Measurements from ENCODE around the gene SLC5A1. TPM values are rescaled to one million over a fixed set of nuclear protein-coding genes. Genes with fewer than 3 reads are reported as not detected.

The SLC5A1 gene
- polyA plus RNA-seq, 2 of the 4 experiments (the other 2 are of a cell fraction), result 0.03 to 0.04 TPM

GRCh38 chr22:32082331-32082730, 39.3 kb downstream of the SLC5A1 start:
- CTCF ChIA-PET, result interaction anchor here (0.7 to 10.9 kb wide), 7 partner anchors 14 to 133 kb away, joined by 3 to 201 read pairs (median 4); no protein-coding TSS in a partner anchor
- peaks cover 23% of the 10 kb centered on the region for H3K4me1 ChIP-seq
- POLR2A ChIA-PET, result no interaction called here
- no peak overlapping the region for H3K4me2 ChIP-seq
- no peak for TF ChIP-seq HMGXB4 (CRISPR knock-in tag; IDR thresholded peaks at IDR 0.05; ENCODE audit: borderline replicate concordance)
- TF ChIP-seq MAX (IDR thresholded peaks at IDR 0.05), result no peak
- TF ChIP-seq, protein P1, sequence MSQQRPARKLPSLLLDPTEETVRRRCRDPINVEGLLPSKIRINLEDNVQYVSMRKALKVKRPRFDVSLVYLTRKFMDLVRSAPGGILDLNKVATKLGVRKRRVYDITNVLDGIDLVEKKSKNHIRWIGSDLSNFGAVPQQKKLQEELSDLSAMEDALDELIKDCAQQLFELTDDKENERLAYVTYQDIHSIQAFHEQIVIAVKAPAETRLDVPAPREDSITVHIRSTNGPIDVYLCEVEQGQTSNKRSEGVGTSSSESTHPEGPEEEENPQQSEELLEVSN (IDR thresholded peaks at IDR 0.05; ENCODE audit: borderline replicate concordance, low read depth), result no peak
- TF ChIP-seq ZFP36 (IDR thresholded peaks at IDR 0.05; ENCODE audit: borderline replicate concordance, partially characterized antibody), result no peak
- TF ChIP-seq HOXA7 (CRISPR knock-in tag; IDR thresholded peaks at IDR 0.05), result no peak
- no peak for TF ChIP-seq REST (IDR thresholded peaks at IDR 0.05)
- TF ChIP-seq NFE2L2 (conservative IDR thresholded peaks at IDR 0.05; ENCODE audit: low read length), result no peak
- TF ChIP-seq FOXS1 (CRISPR knock-in tag; IDR thresholded peaks at IDR 0.05), result no peak
- TF ChIP-seq PHF8 (IDR thresholded peaks at IDR 0.05; ENCODE audit: borderline replicate concordance, low read depth), result no peak
- TF ChIP-seq NR3C1 (IDR thresholded peaks at IDR 0.05), result no peak
- no peak for TF ChIP-seq EHF (CRISPR knock-in tag; IDR thresholded peaks at IDR 0.05)
- no peak for TF ChIP-seq JUN (IDR thresholded peaks at IDR 0.05)
- TF ChIP-seq GATA3 (IDR thresholded peaks at IDR 0.05; ENCODE audit: borderline replicate concordance), result no peak
- TF ChIP-seq KDM5A (IDR thresholded peaks at IDR 0.05), result no peak
- TF ChIP-seq, protein P2, sequence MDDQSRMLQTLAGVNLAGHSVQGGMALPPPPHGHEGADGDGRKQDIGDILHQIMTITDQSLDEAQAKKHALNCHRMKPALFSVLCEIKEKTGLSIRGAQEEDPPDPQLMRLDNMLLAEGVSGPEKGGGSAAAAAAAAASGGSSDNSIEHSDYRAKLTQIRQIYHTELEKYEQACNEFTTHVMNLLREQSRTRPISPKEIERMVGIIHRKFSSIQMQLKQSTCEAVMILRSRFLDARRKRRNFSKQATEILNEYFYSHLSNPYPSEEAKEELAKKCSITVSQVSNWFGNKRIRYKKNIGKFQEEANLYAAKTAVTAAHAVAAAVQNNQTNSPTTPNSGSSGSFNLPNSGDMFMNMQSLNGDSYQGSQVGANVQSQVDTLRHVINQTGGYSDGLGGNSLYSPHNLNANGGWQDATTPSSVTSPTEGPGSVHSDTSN (IDR thresholded peaks at IDR 0.05), result no peak
- TF ChIP-seq JUNB (IDR thresholded peaks at IDR 0.05), result no peak
- TF ChIP-seq MYC (IDR thresholded peaks at IDR 0.05; ENCODE audit: borderline replicate concordance, low read length), result no peak
- no peak for TF ChIP-seq FOSL2 (IDR thresholded peaks at IDR 0.05)
- no peak for TF ChIP-seq FOSL2 (CRISPR knock-in tag; IDR thresholded peaks at IDR 0.05)
- TF ChIP-seq, protein P3, sequence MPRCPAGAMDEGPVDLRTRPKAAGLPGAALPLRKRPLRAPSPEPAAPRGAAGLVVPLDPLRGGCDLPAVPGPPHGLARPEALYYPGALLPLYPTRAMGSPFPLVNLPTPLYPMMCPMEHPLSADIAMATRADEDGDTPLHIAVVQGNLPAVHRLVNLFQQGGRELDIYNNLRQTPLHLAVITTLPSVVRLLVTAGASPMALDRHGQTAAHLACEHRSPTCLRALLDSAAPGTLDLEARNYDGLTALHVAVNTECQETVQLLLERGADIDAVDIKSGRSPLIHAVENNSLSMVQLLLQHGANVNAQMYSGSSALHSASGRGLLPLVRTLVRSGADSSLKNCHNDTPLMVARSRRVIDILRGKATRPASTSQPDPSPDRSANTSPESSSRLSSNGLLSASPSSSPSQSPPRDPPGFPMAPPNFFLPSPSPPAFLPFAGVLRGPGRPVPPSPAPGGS (IDR thresholded peaks at IDR 0.05), result no peak
- no peak for DNase-seq (ENCODE audit: low read depth in 1 of 2, low spot score in 1 of 2)
- FAIRE-seq, result no peak
- no peaks in the 10 kb centered on the region for H3K9me3 ChIP-seq
- no peak for ATAC-seq
- H3K4me3 ChIP-seq, result no peak overlapping the region
- WGBS (ENCODE audit: missing lambda C conversion rate), result 0% methylated on average over 1 of the region's 1 CpG
- H3K27ac ChIP-seq, result no peak overlapping the region

Measured in A549 (cell line).